Astrocyte (in vitro differentiated cells and primary cell): Measurements from ENCODE around the gene DIAPH3.

ENCODE experiments used
- CTCF ChIP-seq: IDR thresholded peaks from 2 replicates; pipeline ENCODE4 v1.5.1; 2011; ENCODE audit warnings: low read depth, mild to moderate bottlenecking, inconsistent platforms, low read length, moderate library complexity; ENCODE audit not compliant: insufficient read depth
- EZH2 ChIP-seq: IDR thresholded peaks from 2 replicates; pipeline ENCODE4 v1.6.1; 2012; ENCODE audit warnings: mild to moderate bottlenecking, low read length, inconsistent platforms; ENCODE audit not compliant: insufficient read depth

GRCh38 chr13:60032851-60033250 is 130.9 kb downstream of the DIAPH3 start:
- TF ChIP-seq CTCF (no peak), EZH2 (no peak)
